NCI-H2107 (cell line): ENCODE results near the gene SPATA31D4.
"Not testable (repeated sequence)": the region's sequence is repeated elsewhere in the genome, so short reads cannot be mapped to it uniquely, and the experiment has no call there.

Source experiments
- DNase-seq: peaks from one replicate; lab custom pipeline; 2025; lab: John Stamatoyannopoulos, UW

The SPATA31D4 gene

DNA sequence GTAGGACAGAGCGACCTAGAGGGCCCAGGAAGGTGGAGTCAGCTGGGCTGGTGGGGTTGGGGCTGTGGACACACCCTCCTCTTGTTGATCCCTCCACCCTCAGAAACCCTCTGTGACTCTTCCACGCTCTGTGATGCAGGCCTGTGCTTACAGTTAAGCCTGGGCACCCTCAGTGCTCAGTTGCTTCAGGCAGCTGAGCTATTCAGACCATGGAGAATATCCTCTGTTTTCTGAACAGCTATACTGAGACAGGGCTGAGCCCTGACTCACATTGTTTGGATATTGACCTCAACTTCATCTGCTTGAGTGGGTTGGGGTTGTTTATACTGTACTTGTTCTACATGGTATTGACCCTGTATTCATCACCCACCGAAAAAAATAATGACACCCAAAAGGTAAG lies at the start of gene SPATA31D4:
Gene SPATA31D4, plus strand, starts transcription at position 124 of the 400 bp plus-strand sequence. Its CDS starts 86 bp downstream, at position 210.
- DNase-seq, result not testable (repeated sequence)

- no peak for DNase-seq
These were observed 49.7 kb upstream of the SPATA31D4 start for GRCh38 chr9:81878530-81878929.

- no peak for DNase-seq
These were observed 48.7 kb upstream of the SPATA31D4 start for GRCh38 chr9:81879501-81879916.

GRCh38 chr9:81885602-81886001 lies 42.6 kb upstream of the SPATA31D4 start:
- DNase-seq, result no peak

DNA sequence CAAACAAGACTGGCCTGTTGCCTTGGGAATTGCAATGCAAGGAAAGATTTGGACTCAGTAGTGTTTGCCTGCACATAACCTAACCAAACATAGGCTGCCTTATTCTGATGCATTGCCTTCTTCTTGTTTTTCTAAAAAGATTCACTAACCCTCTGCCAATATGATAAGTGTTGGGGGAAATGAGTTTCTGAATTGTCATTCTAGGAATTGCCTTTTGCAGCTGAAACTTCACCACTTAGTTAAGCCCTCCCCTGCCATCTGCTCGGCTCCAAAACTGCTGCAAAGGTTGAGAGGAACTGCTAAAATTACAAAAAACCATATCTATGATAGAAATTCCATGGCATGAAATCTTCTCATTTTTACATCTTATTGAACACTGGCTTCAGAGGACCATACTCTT lies 41.6 kb upstream of the SPATA31D4 start:
- DNase-seq, result no peak

DNA sequence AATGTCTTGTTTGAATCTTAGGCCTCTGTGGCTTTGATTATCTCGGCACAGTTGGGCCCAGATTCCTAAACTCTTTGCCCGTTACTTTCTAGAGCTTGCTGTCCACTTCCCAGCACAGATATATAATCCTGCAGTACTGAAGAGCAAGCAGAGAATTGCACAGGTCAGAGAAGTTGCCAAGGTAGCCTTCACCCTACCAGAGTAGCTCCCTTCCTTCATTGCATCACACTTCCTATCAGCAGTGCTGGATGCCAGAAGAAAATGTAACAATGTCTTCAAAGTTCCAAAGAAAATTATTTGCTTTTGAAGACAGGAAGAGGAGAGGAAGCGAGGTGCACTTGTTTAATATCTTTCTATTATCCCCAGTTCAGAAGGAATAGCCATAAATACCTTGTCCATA lies 38.1 kb upstream of the SPATA31D4 start:
- DNase-seq, result no peak

- DNase-seq, result no peak
These were observed 35.8 kb upstream of the SPATA31D4 start for GRCh38 chr9:81892440-81892839.

GRCh38 chr9:81893929-81894328 lies 34.3 kb upstream of the SPATA31D4 start:
- DNase-seq, result no peak

DNA sequence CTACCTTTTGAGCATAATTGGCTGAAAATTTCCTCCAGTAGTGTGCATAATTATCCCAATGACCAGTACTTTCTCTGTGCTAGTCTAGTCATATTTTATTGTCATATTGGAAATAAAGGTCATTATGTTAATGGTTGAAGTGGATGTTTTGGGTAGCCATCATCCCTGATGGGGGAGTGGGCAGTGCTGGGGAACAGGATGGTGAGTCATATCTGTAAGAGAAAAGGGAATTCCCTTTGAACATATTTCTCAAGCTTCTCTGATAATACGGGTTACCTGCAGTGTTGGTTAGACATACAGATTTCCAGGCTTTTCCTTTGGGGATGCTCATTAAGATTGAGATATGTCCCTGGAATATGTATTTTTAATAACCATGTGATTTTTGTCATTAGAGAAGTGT lies 33.3 kb upstream of the SPATA31D4 start:
- DNase-seq, result no peak

- no peak for DNase-seq
These were observed 32.2 kb upstream of the SPATA31D4 start for GRCh38 chr9:81896070-81896469.

GRCh38 chr9:81898851-81899250 lies 29.4 kb upstream of the SPATA31D4 start:
- DNase-seq, result no peak

DNA sequence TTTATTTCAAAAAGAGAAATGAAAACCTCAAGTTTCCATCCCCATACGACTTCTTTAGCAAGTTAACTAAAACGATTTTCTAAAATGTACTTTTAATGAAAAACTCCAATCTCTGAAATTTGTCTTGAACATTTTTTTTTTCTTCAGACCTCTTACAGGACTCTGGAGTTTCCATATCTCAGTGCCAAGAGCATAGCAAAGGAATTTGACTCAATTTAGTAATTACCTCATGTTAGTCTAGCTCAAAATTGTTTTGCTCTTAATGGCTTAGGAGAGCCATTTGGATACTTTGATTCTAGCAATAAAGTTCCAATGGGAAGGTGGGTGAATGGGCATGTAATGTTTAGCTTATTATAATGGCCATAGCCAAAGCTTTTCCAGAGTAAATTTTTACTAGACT lies 26.0 kb upstream of the SPATA31D4 start:
- DNase-seq, result no peak

GRCh38 chr9:81902626-81903025 lies 25.6 kb upstream of the SPATA31D4 start:
- no peak for DNase-seq

GRCh38 chr9:81906671-81907070 lies 21.6 kb upstream of the SPATA31D4 start:
- DNase-seq, result no peak

DNA sequence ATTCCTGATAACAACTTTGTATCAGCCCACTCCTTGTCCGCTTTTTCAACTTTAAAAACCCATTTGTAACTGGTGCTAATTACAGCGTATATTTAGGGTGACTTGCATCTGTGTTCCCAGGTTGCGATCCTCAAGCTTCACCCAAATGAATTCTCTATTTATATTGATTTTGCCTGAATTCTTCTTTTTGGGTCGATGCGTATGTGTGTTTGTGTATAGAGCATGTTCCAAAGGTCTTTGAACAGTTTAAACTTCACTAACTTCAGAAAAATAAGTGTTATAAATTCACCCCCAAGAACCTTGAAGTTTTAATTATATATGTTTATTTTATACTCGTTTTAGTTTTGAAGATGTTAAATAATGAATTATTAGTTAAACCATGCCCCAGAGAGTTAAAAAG lies 16.1 kb upstream of the SPATA31D4 start:
- no peak for DNase-seq

GRCh38 chr9:81915801-81916505 lies 12.3 kb upstream of the SPATA31D4 start:
- DNase-seq, result no peak

DNA sequence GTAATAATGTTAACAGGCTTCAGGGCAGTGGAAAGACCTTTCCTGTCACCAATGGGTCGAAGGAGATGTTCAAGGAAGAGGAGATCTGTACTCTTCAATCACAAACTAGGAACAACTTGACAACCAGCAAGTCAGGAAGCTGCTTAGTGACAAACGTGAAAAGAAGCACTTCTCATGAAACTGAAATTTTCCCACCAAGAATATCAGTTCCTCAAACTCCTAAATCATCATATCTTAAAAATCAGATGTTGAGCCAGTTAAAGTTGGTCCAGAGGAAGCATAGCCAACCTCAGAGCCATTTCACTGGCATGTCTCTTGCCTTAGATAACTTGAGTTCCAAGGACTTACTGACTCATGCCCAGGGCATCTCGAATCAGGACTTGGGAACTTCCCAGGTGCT lies 9.7 kb upstream of the SPATA31D4 start:
- not testable (repeated sequence) for DNase-seq

- not testable (repeated sequence) for DNase-seq
These were observed 1.9 kb downstream of the SPATA31D4 start for GRCh38 chr9:81930147-81930546.

GRCh38 chr9:81933547-81933946 lies 5.3 kb downstream of the SPATA31D4 start:
- not testable (repeated sequence) for DNase-seq

GRCh38 chr9:81943393-81943792 lies 15.2 kb downstream of the SPATA31D4 start, which contains the start of gene SPATA31D3:
Gene SPATA31D3, plus strand, starts transcription at chr9:81943500. Its CDS starts 86 bp downstream, at chr9:81943586.
- DNase-seq, result not testable (repeated sequence)

DNA sequence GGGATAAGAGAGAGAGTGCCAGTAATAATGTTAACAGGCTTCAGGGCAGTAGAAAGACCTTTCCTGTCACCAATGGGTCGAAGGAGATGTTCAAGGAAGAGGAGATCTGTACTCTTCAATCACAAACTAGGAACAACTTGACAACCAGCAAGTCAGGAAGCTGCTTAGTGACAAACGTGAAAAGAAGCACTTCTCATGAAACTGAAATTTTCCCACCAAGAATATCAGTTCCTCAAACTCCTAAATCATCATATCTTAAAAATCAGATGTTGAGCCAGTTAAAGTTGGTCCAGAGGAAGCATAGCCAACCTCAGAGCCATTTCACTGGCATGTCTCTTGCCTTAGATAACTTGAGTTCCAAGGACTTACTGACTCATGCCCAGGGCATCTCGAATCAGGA lies 20.4 kb downstream of the SPATA31D4 start:
- not testable (repeated sequence) for DNase-seq

GRCh38 chr9:81953096-81953495 lies 24.9 kb downstream of the SPATA31D4 start:
- no peak for DNase-seq

DNA sequence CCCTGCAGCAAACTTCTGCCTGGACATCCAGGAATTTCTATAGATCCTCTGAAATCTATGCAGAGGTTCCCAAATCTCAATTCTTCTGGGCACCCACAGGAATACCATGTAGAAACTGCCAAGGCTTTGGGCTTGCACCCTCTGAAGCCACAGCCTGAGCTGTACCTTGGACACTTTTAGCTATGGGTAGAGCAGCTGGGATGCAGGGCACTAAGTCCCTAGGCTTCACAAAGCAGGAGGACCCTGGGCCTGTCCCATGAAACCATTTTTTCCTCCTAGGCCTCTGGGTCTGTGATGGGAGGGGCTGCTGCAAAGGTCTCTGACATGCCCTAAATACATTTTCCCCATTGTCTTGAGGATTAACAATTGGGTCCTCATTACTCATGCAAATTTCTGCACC lies 27.4 kb downstream of the SPATA31D4 start:
- DNase-seq, result no peak
